Sigmoid colon (tissue), 7 donors: Measurements from ENCODE around the gene PPP2R2C. TPM values are rescaled to one million over a fixed set of nuclear protein-coding genes. Genes with fewer than 3 reads are reported as not detected.

Experiments
- DNase-seq: peaks from one replicate; pipeline ENCODE4 v3.0.0-alpha.2; 2019
- H3K27ac ChIP-seq, 4 donors: fragments of 200-600 bp; sonication (generic); one replicate each; pipeline ENCODE4 v1.5.1; 2016 to 2019; ENCODE audit warnings: mild to moderate bottlenecking in 1 of 4
- H3K27me3 ChIP-seq, 3 donors: fragments of 200-600 bp; sonication (generic); one replicate each; pipeline ENCODE4 v1.5.1; 2019; ENCODE audit warnings: mild to moderate bottlenecking in 1 of 3
- H3K36me3 ChIP-seq, 4 donors: fragments of 200-600 bp; sonication (generic); one replicate each; pipeline ENCODE4 v1.5.1; 2016 to 2019
- H3K4me1 ChIP-seq, 4 donors: fragments of 200-600 bp; sonication (generic); one replicate each; pipeline ENCODE4 v1.5.1; 2017 to 2019
- H3K4me3 ChIP-seq, 4 donors: fragments of 200-600 bp; sonication (generic); one replicate each; pipeline ENCODE4 v1.5.1; 2017 to 2019; ENCODE audit warnings: mild to moderate bottlenecking in 2 of 4, moderate library complexity in 1 of 4
- H3K9me3 ChIP-seq, 4 donors: fragments of 200-600 bp in 3 of 4; sonication (generic) in 3 of 4; one replicate each; pipeline versions ENCODE4 v1.5.1 to v1.6.1; 2013 to 2019
- CTCF ChIP-seq, 4 experiments: fragments of 450-650 bp in 3 of 4; fragments of 200-600 bp in 1 of 4; IDR thresholded peaks; one replicate each; pipeline ENCODE4 v1.5.1; 2016 to 2019; ENCODE audit warnings: antibody characterized with exemption in 4 of 4, mild to moderate bottlenecking in 3 of 4, moderate library complexity in 2 of 4
- EP300 ChIP-seq, 4 donors: sonication (generic); formaldehyde crosslinking; IDR thresholded peaks; one replicate each; pipeline ENCODE4 v1.6.1; 2017; ENCODE audit warnings: antibody characterized with exemption in 4 of 4
- POLR2A ChIP-seq, 2 donors: fragments of 450-650 bp; IDR thresholded peaks; one replicate each; pipeline ENCODE4 v1.6.1; 2016; ENCODE audit warnings: antibody characterized with exemption in 2 of 2, mild to moderate bottlenecking in 2 of 2, moderate library complexity in 2 of 2
- POLR2AphosphoS5 ChIP-seq, 4 donors: sonication (generic); formaldehyde crosslinking; IDR thresholded peaks; one replicate each; pipeline ENCODE4 v1.6.1; 2017; ENCODE audit warnings: antibody characterized with exemption in 4 of 4
- WGBS, 2 donors: extraction: QIAGEN DNeasy Blood & Tissue Kit; methylation state at CpG; one replicate each; pipeline ENCODE4 v1.1.7; 2013; 5-methylcytosine and 5-hydroxymethylcytosine counted together
- intact Hi-C: fragments of 100-400 bp; cut with DNase I; formaldehyde crosslinking; loops from one replicate; pipeline ENCODE4 v1.15.1; 2023
- polyA plus RNA-seq, 3 donors: library from polyadenylated mRNA; stranded (reverse); fragments of 200-250 nt; gene quantifications; one replicate each; pipeline ENCODE4 v1.2.3, GENCODE V29; 2013
- total RNA-seq, 4 donors: library from RNA; depleted of rRNA; stranded (reverse); fragments of >200 nt; gene quantifications; one replicate each; pipeline ENCODE4 v1.1.0, GENCODE V29; 2016
- donor health status: healthy with polysubstance abuse.
- donor health status: Bipolar disorder and iron deficiency.
- donor health status: healthy.

PPP2R2C gene
- total and polyA plus RNA-seq, 7 donors: 0.49 to 2.8 (median 1.1) TPM; not detected in 2

GRCh38 chr4:6389142-6389825 is 83.1 kb downstream of the PPP2R2C start:
- no peak overlapping the region for H3K27ac ChIP-seq
- DNase-seq: no peak
- no peak overlapping the region for H3K4me3 ChIP-seq
- H3K9me3 ChIP-seq: no peaks in the 10 kb centered on the region
- 60 to 74% methylated on average over 19 of the region's 19 CpGs for WGBS, 2 donors
- no peaks in the 10 kb centered on the region for H3K36me3 ChIP-seq
- TF ChIP-seq POLR2A (IDR thresholded peaks at IDR 0.05) (no peak), EP300 (IDR thresholded peaks at IDR 0.05) (no peak), CTCF (IDR thresholded peaks at IDR 0.05) (no peak), POLR2AphosphoS5 (IDR thresholded peaks at IDR 0.05) (no peak)
- intact Hi-C loops: loop anchor here (10.0 kb wide), 1 partner anchor 56 kb away; no protein-coding TSS in a partner anchor
- H3K4me1 ChIP-seq: no peaks in the 10 kb centered on the region
- H3K27me3 ChIP-seq: peaks cover 0 to 28% (median 5%) of the 10 kb centered on the region in 3 donors

- Histone ChIP-seq H3K27me3 (peaks cover 0 to 28% (median 5%) of the 10 kb centered on the region in 3 donors), H3K4me1 (no peaks in the 10 kb centered on the region), H3K4me3 (no peak overlapping the region), H3K27ac (no peak overlapping the region), H3K36me3 (no peaks in the 10 kb centered on the region), H3K9me3 (no peaks in the 10 kb centered on the region)
- no peak for TF ChIP-seq POLR2A (IDR thresholded peaks at IDR 0.05)
- TF ChIP-seq CTCF (IDR thresholded peaks at IDR 0.05): no peak
- TF ChIP-seq EP300 (IDR thresholded peaks at IDR 0.05): no peak
- no peak for TF ChIP-seq POLR2AphosphoS5 (IDR thresholded peaks at IDR 0.05)
- intact Hi-C loops: loop anchor here (10.0 kb wide), 1 partner anchor 56 kb away; no protein-coding TSS in a partner anchor
- 56 to 67% methylated on average over 9 of the region's 9 CpGs for WGBS, 2 donors
- no peak for DNase-seq
These were observed 83.7 kb downstream of the PPP2R2C start for GRCh38 chr4:6388713-6389112.

GRCh38 chr4:6387946-6388345 is 84.5 kb downstream of the PPP2R2C start:
- H3K4me3 ChIP-seq: no peak overlapping the region
- no peak overlapping the region for H3K27ac ChIP-seq
- peaks cover 0 to 36% (median 5%) of the 10 kb centered on the region in 3 donors for H3K27me3 ChIP-seq
- no peak for TF ChIP-seq POLR2A (IDR thresholded peaks at IDR 0.05)
- TF ChIP-seq POLR2AphosphoS5 (IDR thresholded peaks at IDR 0.05): no peak
- TF ChIP-seq EP300 (IDR thresholded peaks at IDR 0.05): no peak
- TF ChIP-seq CTCF (IDR thresholded peaks at IDR 0.05): no peak
- H3K36me3 ChIP-seq: no peaks in the 10 kb centered on the region
- whole genome bisulfite sequencing, 2 donors: 72 to 81% methylated on average over 5 of the region's 5 CpGs
- intact Hi-C loops: loop anchor here (10.0 kb wide), 1 partner anchor 57 kb away; no protein-coding TSS in a partner anchor
- no peaks in the 10 kb centered on the region for H3K9me3 ChIP-seq
- no peak for DNase-seq
- no peaks in the 10 kb centered on the region for H3K4me1 ChIP-seq

- 61 to 66% methylated on average over 7 of the region's 7 CpGs for whole genome bisulfite sequencing, 2 donors
- no peaks in the 10 kb centered on the region for H3K36me3 ChIP-seq
- intact Hi-C loops: loop anchor here (10.0 kb wide), 1 partner anchor 59 kb away; no protein-coding TSS in a partner anchor
- H3K4me1 ChIP-seq: no peaks in the 10 kb centered on the region
- no peak for TF ChIP-seq CTCF (IDR thresholded peaks at IDR 0.05)
- TF ChIP-seq POLR2AphosphoS5 (IDR thresholded peaks at IDR 0.05): no peak
- TF ChIP-seq EP300 (IDR thresholded peaks at IDR 0.05): no peak
- TF ChIP-seq POLR2A (IDR thresholded peaks at IDR 0.05): no peak
- H3K27ac ChIP-seq: no peak overlapping the region
- DNase-seq: no peak
- no peak overlapping the region for H3K4me3 ChIP-seq
- peaks cover 2 to 47% (median 15%) of the 10 kb centered on the region in 3 donors for H3K27me3 ChIP-seq
- no peaks in the 10 kb centered on the region for H3K9me3 ChIP-seq
These were observed 86.3 kb downstream of the PPP2R2C start for GRCh38 chr4:6386091-6386490.
